ENCODE measurements around the gene RHOBTB1. TPM values are rescaled to one million over a fixed set of nuclear protein-coding genes. Genes with fewer than 3 reads are reported as not detected.

Gene RHOBTB1
- total and polyA plus RNA-seq, 4 donors: 2.7 to 11.8 (median 4.9) TPM

- H3K4me1 ChIP-seq (ENCODE audit: control insufficient read depth in 4 of 4, insufficient read depth in 4 of 4, low read length in 3 of 4): no peaks in the 10 kb centered on the region
- H3K9me3 ChIP-seq (ENCODE audit: control insufficient read depth in 4 of 4, low read length in 3 of 4): no peaks in the 10 kb centered on the region
- no peak overlapping the region for H3K9ac ChIP-seq (ENCODE audit: low read depth in 1 of 2, low read length in 2 of 2)
- H3K4me3 ChIP-seq (ENCODE audit: low read depth in 1 of 3, low read length in 3 of 3): no peak overlapping the region
- TF ChIP-seq FOXA1 (IDR thresholded peaks at IDR 0.05) (no peak), SP1 (IDR thresholded peaks at IDR 0.05) (no peak), NR2F2 (IDR thresholded peaks at IDR 0.05) (no peak), TAF1 (conservative IDR thresholded peaks at IDR 0.05) (no peak), RAD21 (IDR thresholded peaks at IDR 0.05) (no peak), FOXA2 (IDR thresholded peaks at IDR 0.05) (no peak), JUND (IDR thresholded peaks at IDR 0.05) (no peak), YY1 (IDR thresholded peaks at IDR 0.05) (no peak), RXRA (IDR thresholded peaks at IDR 0.05) (no peak), HNF4A (conservative IDR thresholded peaks at IDR 0.05) (no peak), EGR1 (IDR thresholded peaks at IDR 0.05; ENCODE audit: low read depth in 2 of 2) (no peak), MAX (IDR thresholded peaks at IDR 0.05) (no peak), CTCF (IDR thresholded peaks at IDR 0.05; ENCODE audit: low read depth, low read length, missing input control) (no peak), GABPA (IDR thresholded peaks at IDR 0.05 in 1 of 2, conservative IDR thresholded peaks at IDR 0.05 in 1 of 2) (no peak), HNF4G (IDR thresholded peaks at IDR 0.05) (no peak)
- TF ChIP-seq, protein P1, sequence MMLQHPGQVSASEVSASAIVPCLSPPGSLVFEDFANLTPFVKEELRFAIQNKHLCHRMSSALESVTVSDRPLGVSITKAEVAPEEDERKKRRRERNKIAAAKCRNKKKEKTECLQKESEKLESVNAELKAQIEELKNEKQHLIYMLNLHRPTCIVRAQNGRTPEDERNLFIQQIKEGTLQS (IDR thresholded peaks at IDR 0.05): no peak
- TF ChIP-seq, protein P2, sequence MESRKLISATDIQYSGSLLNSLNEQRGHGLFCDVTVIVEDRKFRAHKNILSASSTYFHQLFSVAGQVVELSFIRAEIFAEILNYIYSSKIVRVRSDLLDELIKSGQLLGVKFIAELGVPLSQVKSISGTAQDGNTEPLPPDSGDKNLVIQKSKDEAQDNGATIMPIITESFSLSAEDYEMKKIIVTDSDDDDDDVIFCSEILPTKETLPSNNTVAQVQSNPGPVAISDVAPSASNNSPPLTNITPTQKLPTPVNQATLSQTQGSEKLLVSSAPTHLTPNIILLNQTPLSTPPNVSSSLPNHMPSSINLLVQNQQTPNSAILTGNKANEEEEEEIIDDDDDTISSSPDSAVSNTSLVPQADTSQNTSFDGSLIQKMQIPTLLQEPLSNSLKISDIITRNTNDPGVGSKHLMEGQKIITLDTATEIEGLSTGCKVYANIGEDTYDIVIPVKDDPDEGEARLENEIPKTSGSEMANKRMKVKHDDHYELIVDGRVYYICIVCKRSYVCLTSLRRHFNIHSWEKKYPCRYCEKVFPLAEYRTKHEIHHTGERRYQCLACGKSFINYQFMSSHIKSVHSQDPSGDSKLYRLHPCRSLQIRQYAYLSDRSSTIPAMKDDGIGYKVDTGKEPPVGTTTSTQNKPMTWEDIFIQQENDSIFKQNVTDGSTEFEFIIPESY (IDR thresholded peaks at IDR 0.05): no peak
- TF ChIP-seq, protein P3, sequence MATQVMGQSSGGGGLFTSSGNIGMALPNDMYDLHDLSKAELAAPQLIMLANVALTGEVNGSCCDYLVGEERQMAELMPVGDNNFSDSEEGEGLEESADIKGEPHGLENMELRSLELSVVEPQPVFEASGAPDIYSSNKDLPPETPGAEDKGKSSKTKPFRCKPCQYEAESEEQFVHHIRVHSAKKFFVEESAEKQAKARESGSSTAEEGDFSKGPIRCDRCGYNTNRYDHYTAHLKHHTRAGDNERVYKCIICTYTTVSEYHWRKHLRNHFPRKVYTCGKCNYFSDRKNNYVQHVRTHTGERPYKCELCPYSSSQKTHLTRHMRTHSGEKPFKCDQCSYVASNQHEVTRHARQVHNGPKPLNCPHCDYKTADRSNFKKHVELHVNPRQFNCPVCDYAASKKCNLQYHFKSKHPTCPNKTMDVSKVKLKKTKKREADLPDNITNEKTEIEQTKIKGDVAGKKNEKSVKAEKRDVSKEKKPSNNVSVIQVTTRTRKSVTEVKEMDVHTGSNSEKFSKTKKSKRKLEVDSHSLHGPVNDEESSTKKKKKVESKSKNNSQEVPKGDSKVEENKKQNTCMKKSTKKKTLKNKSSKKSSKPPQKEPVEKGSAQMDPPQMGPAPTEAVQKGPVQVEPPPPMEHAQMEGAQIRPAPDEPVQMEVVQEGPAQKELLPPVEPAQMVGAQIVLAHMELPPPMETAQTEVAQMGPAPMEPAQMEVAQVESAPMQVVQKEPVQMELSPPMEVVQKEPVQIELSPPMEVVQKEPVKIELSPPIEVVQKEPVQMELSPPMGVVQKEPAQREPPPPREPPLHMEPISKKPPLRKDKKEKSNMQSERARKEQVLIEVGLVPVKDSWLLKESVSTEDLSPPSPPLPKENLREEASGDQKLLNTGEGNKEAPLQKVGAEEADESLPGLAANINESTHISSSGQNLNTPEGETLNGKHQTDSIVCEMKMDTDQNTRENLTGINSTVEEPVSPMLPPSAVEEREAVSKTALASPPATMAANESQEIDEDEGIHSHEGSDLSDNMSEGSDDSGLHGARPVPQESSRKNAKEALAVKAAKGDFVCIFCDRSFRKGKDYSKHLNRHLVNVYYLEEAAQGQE (IDR thresholded peaks at IDR 0.05): no peak
- WGBS: 83% methylated on average over 2 of the region's 2 CpGs
- DNase-seq (ENCODE audit: low spot score): no peak
- H3K27ac ChIP-seq (ENCODE audit: low read depth in 1 of 2, low read length in 2 of 2): no peak overlapping the region
- H3K36me3 ChIP-seq (ENCODE audit: control insufficient read depth in 4 of 4, insufficient read depth in 3 of 4, low read depth in 1 of 4, low read length in 3 of 4): no peaks in the 10 kb centered on the region
- H3K27me3 ChIP-seq (ENCODE audit: control insufficient read depth in 4 of 4, insufficient read depth in 4 of 4, low read length in 3 of 4): no peaks in the 10 kb centered on the region
Observed at GRCh38 chr10:60908031-60908430, 36.0 kb downstream of the RHOBTB1 start.

All from liver (tissue), 9 donors.